Upper lobe of left lung (tissue), 6 donors: ENCODE data around the gene AANAT. TPM values are rescaled to one million over a fixed set of nuclear protein-coding genes. Genes with fewer than 3 reads are reported as not detected.

Experiments
- ATAC-seq, 2 donors: fragments of 200-7000 bp; cut with Tn5 transposase; one replicate each; pipeline ENCODE4 v1.9.1; 2022; ENCODE audit warnings: mild to moderate bottlenecking in 2 of 2, moderate library complexity in 2 of 2; ENCODE audit not compliant: low FRiP score in 2 of 2
- DNase-seq, 2 donors: peaks; one replicate each; pipeline ENCODE4 v3.0.0-alpha.2; 2019 to 2020
- H3K27ac ChIP-seq, 4 donors: fragments of 200-600 bp; sonication (generic); one replicate each; pipeline ENCODE4 v1.5.1; 2016 to 2019
- H3K27me3 ChIP-seq, 4 donors: fragments of 200-600 bp; sonication (generic); one replicate each; pipeline ENCODE4 v1.5.1; 2017 to 2019
- H3K36me3 ChIP-seq, 4 donors: fragments of 200-600 bp; sonication (generic); one replicate each; pipeline ENCODE4 v1.5.1; 2016 to 2019
- H3K4me1 ChIP-seq, 4 donors: fragments of 200-600 bp; sonication (generic); one replicate each; pipeline ENCODE4 v1.5.1; 2018 to 2019
- H3K4me3 ChIP-seq, 4 donors: fragments of 200-600 bp; sonication (generic); one replicate each; pipeline ENCODE4 v1.5.1; 2017 to 2019; ENCODE audit warnings: mild to moderate bottlenecking in 2 of 4, moderate library complexity in 1 of 4
- H3K9me3 ChIP-seq, 4 donors: fragments of 200-600 bp; sonication (generic); one replicate each; pipeline ENCODE4 v1.5.1; 2018 to 2019
- CTCF ChIP-seq, 6 experiments: fragments of 450-650 bp in 4 of 6; fragments of 200-600 bp in 2 of 6; sonication (generic) in 2 of 6; IDR thresholded peaks; one replicate each; pipeline ENCODE4 v1.5.1; 2016 to 2019; ENCODE audit warnings: antibody characterized with exemption in 6 of 6
- EP300 ChIP-seq, 4 donors: sonication (generic); formaldehyde crosslinking; IDR thresholded peaks; one replicate each; pipeline ENCODE4 v1.5.1; 2017; ENCODE audit warnings: antibody characterized with exemption in 4 of 4, control low read depth in 2 of 4
- POLR2A ChIP-seq, 4 donors: fragments of 450-650 bp; IDR thresholded peaks; one replicate each; pipeline ENCODE4 v1.5.1; 2016 to 2017; ENCODE audit warnings: antibody characterized with exemption in 4 of 4, mild to moderate bottlenecking in 2 of 4
- POLR2AphosphoS5 ChIP-seq, 2 donors: sonication (generic); formaldehyde crosslinking; IDR thresholded peaks; one replicate each; pipeline ENCODE4 v1.5.1; 2017; ENCODE audit warnings: antibody characterized with exemption in 2 of 2
- WGBS, 2 donors: methylation state at CpG; one replicate each; pipeline ENCODE4 v1.1.5; 2017 to 2018; 5-methylcytosine and 5-hydroxymethylcytosine counted together
- total RNA-seq, 6 donors: library from RNA; depleted of rRNA in 4 of 6; stranded (reverse); fragments of >200 nt in 4 of 6; gene quantifications; one replicate each; pipeline versions ENCODE4 v1.1.0 to v1.2.1, GENCODE V29; 2016 to 2021
- donor health status: DM: no; HTN: no; CAD: no; lungs with moderate emphysema.
- donor health status: DM: no; HTN: yes; CAD: no; lungs with severe emphysema.

Gene AANAT
- total RNA-seq, 6 donors from 2014 or later: not detected

DNA sequence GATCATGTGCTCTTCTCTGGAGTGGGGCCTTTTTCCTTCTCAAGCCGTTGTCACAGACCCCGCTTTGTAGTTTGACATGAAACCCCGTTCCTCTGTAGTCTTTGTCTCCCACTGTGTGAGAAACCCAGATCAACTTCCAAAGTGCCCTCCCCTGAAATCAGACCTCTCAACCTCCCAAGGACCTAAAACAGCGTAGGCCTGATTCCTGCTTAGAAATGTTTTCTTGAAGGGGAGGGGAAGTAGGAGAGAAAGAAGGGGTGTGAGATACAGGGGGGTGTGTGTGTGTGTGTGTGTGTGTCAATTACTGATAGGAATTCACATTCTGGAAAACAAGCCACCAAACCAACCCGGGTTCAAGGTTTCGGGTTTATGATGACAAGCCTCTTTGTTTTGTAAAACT, 15.9 kb upstream of the AANAT start:
- no peaks in the 10 kb centered on the region for H3K27me3 ChIP-seq
- H3K27ac ChIP-seq: no peak overlapping the region
- no peaks in the 10 kb centered on the region for H3K36me3 ChIP-seq
- DNase-seq: no peak
- TF ChIP-seq POLR2AphosphoS5 (IDR thresholded peaks at IDR 0.05): no peak
- H3K4me3 ChIP-seq: peak overlapping the region in 1 of 4 donors; percentile 89
- WGBS, 2 donors: 72 to 77% methylated on average over 6 of the region's 6 CpGs
- peaks cover 13 to 35% (median 22%) of the 10 kb centered on the region in 4 donors for H3K4me1 ChIP-seq
- no peak for ATAC-seq
- no peaks in the 10 kb centered on the region for H3K9me3 ChIP-seq

DNA sequence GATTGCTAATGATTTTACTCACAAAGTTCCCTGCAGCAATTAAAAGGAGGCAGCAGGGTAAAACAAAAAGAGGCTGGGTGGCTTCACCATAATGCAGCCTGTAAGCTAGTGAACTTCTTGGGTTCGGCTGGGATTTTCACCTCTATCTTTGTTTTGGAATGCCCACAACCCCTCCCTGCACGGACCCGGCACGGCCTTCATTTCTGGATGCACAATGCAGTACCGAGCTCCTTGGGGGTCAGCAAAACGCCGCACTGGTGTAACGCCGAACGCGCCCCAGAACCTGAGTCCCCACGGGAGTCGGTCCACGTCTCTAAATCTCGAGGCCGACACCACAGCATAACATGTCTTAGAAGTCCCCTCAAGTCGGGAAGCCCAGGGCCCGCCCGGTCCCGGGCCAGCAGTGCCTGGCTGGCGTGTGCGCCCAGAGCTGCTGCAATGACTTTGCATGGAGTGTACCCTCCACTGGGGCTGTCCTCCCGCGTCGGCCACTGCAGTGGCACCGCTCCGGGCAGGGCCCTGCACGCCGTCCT, 15.2 kb upstream of the AANAT start:
- no peaks in the 10 kb centered on the region for H3K9me3 ChIP-seq
- H3K4me3 ChIP-seq: peak overlapping the region; percentile 76 to 91 (median 83)
- no peaks in the 10 kb centered on the region for H3K36me3 ChIP-seq
- DNase-seq (peak in 1 of 2 donors; percentile 35), ATAC-seq (peak; percentile 48 to 55)
- TF ChIP-seq POLR2AphosphoS5 (IDR thresholded peaks at IDR 0.05): no peak
- no peak for TF ChIP-seq POLR2A (IDR thresholded peaks at IDR 0.05)
- TF ChIP-seq CTCF (IDR thresholded peaks at IDR 0.05): no peak
- no peak for TF ChIP-seq EP300 (IDR thresholded peaks at IDR 0.05)
- peaks cover 10 to 28% (median 16%) of the 10 kb centered on the region in 4 donors for H3K4me1 ChIP-seq
- peak overlapping the region in 1 of 4 donors; percentile 85 for H3K27ac ChIP-seq
- no peaks in the 10 kb centered on the region for H3K27me3 ChIP-seq
- 0 to 2% methylated on average over 16 of the region's 29 CpGs for WGBS, 2 donors

- H3K4me3 ChIP-seq: peak within 1 kb of the TSS; percentile 76 to 91 (median 83)
- TF ChIP-seq CTCF (IDR thresholded peaks at IDR 0.05): peak in 5 of 6 experiments; percentile 9 to 69 (median 48)
- TF ChIP-seq POLR2AphosphoS5 (IDR thresholded peaks at IDR 0.05): peak in 1 of 2 donors; percentile 51
- TF ChIP-seq EP300 (IDR thresholded peaks at IDR 0.05): no peak
- peak in 2 of 4 donors; percentile 73 to 76 for TF ChIP-seq POLR2A (IDR thresholded peaks at IDR 0.05)
- no peaks in the 10 kb centered on the region for H3K9me3 ChIP-seq
- no peaks in the 10 kb centered on the region for H3K27me3 ChIP-seq
- H3K36me3 ChIP-seq: no peaks in the 10 kb centered on the region
- peaks cover 10 to 23% (median 15%) of the 10 kb centered on the region in 4 donors for H3K4me1 ChIP-seq
- peak; percentile 93 to 99 for ATAC-seq
- WGBS, 2 donors: 1 to 2% methylated on average over 22 to 57 of the region's 101 CpGs
- peak; percentile 87 to 99 for DNase-seq
- peak within 1 kb of the TSS; percentile 67 to 85 (median 70) for H3K27ac ChIP-seq
These were observed 14.6 kb upstream of the AANAT start, which contains the start of gene UBE2O for GRCh38 chr17:76452660-76453430. TSS of gene UBE2O (minus strand) at chr17:76453152. CDS start at chr17:76453141, 11 bp downstream.

DNA sequence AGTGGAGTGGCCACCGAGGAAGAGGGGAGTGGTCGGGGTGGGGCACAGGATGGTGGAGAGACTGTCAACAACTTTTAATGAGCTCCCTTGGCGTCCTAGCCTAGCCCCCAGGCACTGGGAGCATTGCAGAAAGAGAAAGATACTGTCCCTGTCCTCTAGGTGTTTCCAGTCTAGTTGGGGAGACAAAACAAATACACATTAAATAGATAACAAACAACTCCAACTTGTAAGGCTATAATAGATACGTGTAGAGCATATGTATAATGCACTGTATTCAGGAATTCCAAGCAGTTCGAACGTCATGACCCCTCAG, 14.0 kb upstream of the AANAT start:
- no peak for DNase-seq
- ATAC-seq: no peak
- Histone ChIP-seq H3K4me3 (peak overlapping the region in 3 of 4 donors; percentile 77 to 91 (median 89)), H3K27me3 (no peaks in the 10 kb centered on the region), H3K4me1 (peaks cover 10 to 21% (median 15%) of the 10 kb centered on the region in 4 donors), H3K36me3 (no peaks in the 10 kb centered on the region), H3K9me3 (no peaks in the 10 kb centered on the region), H3K27ac (peak overlapping the region in 1 of 4 donors; percentile 85)
- TF ChIP-seq CTCF (IDR thresholded peaks at IDR 0.05) (no peak), POLR2A (IDR thresholded peaks at IDR 0.05) (no peak), POLR2AphosphoS5 (IDR thresholded peaks at IDR 0.05) (no peak), EP300 (IDR thresholded peaks at IDR 0.05) (no peak)
- 22 to 29% methylated on average over 6 of the region's 6 CpGs for WGBS, 2 donors

DNA sequence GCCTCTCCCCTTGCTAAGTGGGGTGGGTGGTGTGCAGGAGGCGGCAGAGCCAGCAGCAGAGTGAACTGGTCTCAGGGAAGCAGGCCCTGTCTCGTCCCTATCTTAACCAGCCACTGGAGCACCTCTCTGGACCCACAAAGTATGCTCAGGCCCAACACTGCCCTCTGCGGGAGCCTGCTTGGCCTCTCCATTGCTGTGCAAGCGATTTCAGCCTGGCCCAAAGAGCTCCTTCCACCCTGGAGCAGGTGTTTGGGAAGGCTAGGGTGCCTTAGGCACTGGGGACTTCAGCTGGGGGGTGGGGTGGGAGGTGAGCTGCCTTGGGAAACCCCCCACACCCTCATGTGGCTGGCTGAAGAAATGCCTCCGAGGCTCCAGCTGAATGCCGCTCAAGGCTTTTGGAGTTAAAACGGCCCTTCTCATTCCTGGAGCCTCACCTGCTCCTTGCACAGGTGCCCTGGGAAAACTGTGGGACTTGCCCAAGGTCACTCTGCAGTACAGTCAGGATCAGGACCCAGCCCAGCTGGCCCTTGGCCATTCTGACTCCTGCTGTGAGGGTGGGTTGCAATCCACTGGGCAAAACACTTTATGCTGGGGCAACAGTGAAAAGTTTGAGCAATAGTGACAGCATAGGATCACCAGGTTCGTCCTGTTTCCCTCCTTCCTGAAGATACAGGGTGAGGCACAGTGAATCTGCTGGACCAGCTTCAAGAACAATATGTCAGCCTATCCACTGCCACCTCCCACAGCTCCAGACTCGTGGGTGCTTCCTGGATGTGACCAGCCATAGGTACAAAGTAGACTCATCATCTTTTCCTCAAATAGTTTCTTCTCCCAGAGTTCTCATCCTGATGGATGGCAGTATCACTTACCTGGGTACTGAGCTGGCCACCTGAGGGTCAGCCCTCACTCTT, 8.6 kb upstream of the AANAT start:
- ATAC-seq (peak; percentile 21 to 39), DNase-seq (peak in 1 of 2 donors; percentile 54)
- H3K4me3 ChIP-seq: no peak overlapping the region
- no peaks in the 10 kb centered on the region for H3K27me3 ChIP-seq
- H3K9me3 ChIP-seq: no peaks in the 10 kb centered on the region
- no peaks in the 10 kb centered on the region for H3K4me1 ChIP-seq
- 40 to 60% methylated on average over 2 to 9 of the region's 9 CpGs for WGBS, 2 donors
- H3K36me3 ChIP-seq: no peaks in the 10 kb centered on the region
- no peak overlapping the region for H3K27ac ChIP-seq
- TF ChIP-seq CTCF (IDR thresholded peaks at IDR 0.05) (peak in 5 of 6 experiments; percentile 18 to 57 (median 26)), POLR2AphosphoS5 (IDR thresholded peaks at IDR 0.05) (no peak), EP300 (IDR thresholded peaks at IDR 0.05) (no peak), POLR2A (IDR thresholded peaks at IDR 0.05) (no peak)
